Calu3 (cell line): ENCODE measurements around the gene CNKSR3. TPM values are rescaled to one million over a fixed set of nuclear protein-coding genes. Genes with fewer than 3 reads are reported as not detected.

Experiments used
- BruUV-seq: library from RNA; stranded (reverse); fragments of 400-500 nt; replicated peaks from 2 replicates; lab custom pipeline; 2021; lab: Mats Ljungman, UMichigan
- CTCF ChIA-PET: fragments of 300-600 bp; sonication (Branson Sonifier 250); formaldehyde crosslinking; loops from one replicate; lab custom pipeline; 2022; ENCODE audit warnings: antibody characterized with exemption; lab: Charles Lee
- DNase-seq: peaks from one replicate; pipeline ENCODE4 v3.0.0; 2022
- H3K27ac Mint-ChIP-seq: one replicate; pipeline ENCODE4 v1.8.0; 2022; ENCODE audit warnings: mixed read lengths; ENCODE audit not compliant: unreplicated experiment
- H3K27me3 Mint-ChIP-seq: one replicate; pipeline ENCODE4 v1.8.0; 2022; ENCODE audit warnings: mixed read lengths; ENCODE audit not compliant: unreplicated experiment
- H3K36me3 Mint-ChIP-seq: one replicate; pipeline ENCODE4 v1.8.0; 2022; ENCODE audit warnings: mild to moderate bottlenecking, moderate library complexity, mixed read lengths; ENCODE audit not compliant: insufficient read depth, unreplicated experiment
- H3K4me1 Mint-ChIP-seq: one replicate; pipeline ENCODE4 v1.8.0; 2022; ENCODE audit warnings: mild to moderate bottlenecking, low read depth, mixed read lengths; ENCODE audit not compliant: unreplicated experiment
- H3K4me3 Mint-ChIP-seq: one replicate; pipeline ENCODE4 v1.8.0; 2022; ENCODE audit warnings: mild to moderate bottlenecking, low read depth, moderate library complexity, mixed read lengths; ENCODE audit not compliant: unreplicated experiment
- H3K9me3 Mint-ChIP-seq: one replicate; pipeline ENCODE4 v1.8.0; 2022; ENCODE audit warnings: low read depth, mixed read lengths; ENCODE audit not compliant: unreplicated experiment
- intact Hi-C: fragments of 100-400 bp; cut with micrococcal nuclease; formaldehyde crosslinking; loops from one replicate; pipeline ENCODE4 v1.10.0; 2022; ENCODE audit not compliant: unreplicated experiment
- total RNA-seq: library from RNA; stranded (reverse); gene quantifications from 2 replicates; pipeline ENCODE4 v1.2.3, GENCODE V29; 2022
- TF ChIP-seq, protein P1 (sequence below): fragments of 200-600 bp; IDR thresholded peaks from one replicate; pipeline ENCODE4 v1.8.0; 2022; ENCODE audit warnings: antibody characterized with exemption; ENCODE audit not compliant: unreplicated experiment

CNKSR3 gene
- total RNA-seq, 1 experiment from 2014 or later = 4.0 TPM

DNA sequence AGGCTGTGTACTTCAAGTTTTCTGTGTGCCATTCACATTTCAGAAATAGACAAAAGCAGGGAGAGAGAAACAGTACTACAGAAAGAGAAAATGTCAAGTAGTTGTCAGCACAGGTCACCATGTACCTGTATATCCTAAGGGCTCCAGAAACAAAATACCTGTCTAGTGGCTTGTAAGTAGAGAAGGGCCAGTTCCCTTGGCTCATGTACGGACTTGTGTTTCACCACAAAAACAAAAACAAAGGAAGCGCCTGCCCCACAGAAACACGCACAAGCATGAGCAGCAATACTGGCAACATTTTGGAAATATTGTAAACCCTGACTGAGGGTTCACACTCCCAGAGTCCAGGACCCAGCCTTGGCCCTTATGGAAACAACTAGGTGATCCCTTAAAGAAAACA, 44.3 kb downstream of the CNKSR3 start:
- intact Hi-C loops = no loop called here
- Mint-ChIP-seq H3K9me3 (no peaks in the 10 kb centered on the region), H3K27ac (no peak overlapping the region), H3K27me3 (no peaks in the 10 kb centered on the region), H3K4me1 (no peaks in the 10 kb centered on the region), H3K36me3 (no peaks in the 10 kb centered on the region), H3K4me3 (no peak overlapping the region)
- CTCF ChIA-PET = interaction anchor here (0.6 kb wide), 1 partner anchor 124 kb away, joined by 6 read pairs; no protein-coding TSS in a partner anchor
- TF ChIP-seq, protein P1, sequence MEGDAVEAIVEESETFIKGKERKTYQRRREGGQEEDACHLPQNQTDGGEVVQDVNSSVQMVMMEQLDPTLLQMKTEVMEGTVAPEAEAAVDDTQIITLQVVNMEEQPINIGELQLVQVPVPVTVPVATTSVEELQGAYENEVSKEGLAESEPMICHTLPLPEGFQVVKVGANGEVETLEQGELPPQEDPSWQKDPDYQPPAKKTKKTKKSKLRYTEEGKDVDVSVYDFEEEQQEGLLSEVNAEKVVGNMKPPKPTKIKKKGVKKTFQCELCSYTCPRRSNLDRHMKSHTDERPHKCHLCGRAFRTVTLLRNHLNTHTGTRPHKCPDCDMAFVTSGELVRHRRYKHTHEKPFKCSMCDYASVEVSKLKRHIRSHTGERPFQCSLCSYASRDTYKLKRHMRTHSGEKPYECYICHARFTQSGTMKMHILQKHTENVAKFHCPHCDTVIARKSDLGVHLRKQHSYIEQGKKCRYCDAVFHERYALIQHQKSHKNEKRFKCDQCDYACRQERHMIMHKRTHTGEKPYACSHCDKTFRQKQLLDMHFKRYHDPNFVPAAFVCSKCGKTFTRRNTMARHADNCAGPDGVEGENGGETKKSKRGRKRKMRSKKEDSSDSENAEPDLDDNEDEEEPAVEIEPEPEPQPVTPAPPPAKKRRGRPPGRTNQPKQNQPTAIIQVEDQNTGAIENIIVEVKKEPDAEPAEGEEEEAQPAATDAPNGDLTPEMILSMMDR = no peak
- no peak for DNase-seq
- no TSS peak for BruUV-seq

DNA sequence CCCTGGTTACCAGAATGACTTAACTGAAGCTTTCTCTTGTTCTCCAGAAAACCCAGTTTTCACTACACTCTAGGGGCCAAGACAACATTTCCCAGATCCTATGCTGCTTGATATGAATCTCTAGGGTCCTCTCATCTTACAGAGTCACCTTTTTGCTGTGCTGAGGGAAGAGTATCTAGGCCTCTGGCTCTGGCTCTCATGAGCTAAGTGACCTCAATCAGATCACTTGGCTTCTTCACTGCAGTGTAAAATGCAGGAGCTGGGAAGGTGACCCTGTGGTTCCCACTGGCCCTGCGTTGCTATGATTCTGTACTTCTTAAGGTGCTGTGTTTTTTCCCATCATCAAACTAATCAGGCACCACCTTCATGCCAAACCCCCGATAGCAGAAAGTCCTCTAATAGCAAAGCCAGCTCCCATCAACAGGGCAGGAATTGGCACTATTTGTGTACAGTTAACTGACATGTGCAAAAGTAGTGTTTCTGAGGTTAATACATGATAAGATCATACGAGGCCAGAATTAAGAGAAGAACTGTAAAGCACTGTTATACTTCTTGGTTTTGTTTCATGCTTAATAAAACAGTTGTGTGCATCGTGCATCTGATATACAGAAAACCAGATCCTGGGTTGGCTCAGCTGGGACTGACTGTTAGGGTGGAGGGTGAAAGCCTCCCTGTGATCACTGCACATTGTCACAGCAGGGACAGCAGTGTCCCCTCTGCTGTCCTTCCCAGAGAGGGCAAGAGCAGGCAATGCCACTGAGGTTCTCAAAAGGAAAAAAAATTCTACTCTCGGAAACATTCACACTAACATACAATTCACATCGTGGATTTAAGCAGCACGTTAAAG, 46.7 kb downstream of the CNKSR3 start:
- no peak for DNase-seq
- no peaks in the 10 kb centered on the region for H3K9me3 Mint-ChIP-seq
- H3K36me3 Mint-ChIP-seq = no peaks in the 10 kb centered on the region
- TF ChIP-seq, protein P1 = no peak
- peaks cover 8% of the 10 kb centered on the region for H3K4me1 Mint-ChIP-seq
- intact Hi-C loops = no loop called here
- no peak overlapping the region for H3K27ac Mint-ChIP-seq
- no TSS peak for BruUV-seq
- CTCF ChIA-PET = interaction anchor here (0.6 kb wide), 2 partner anchors 11 to 176 kb away, joined by 3 to 7 read pairs; no protein-coding TSS in a partner anchor
- H3K4me3 Mint-ChIP-seq = no peak overlapping the region
- H3K27me3 Mint-ChIP-seq = peaks cover 12% of the 10 kb centered on the region

DNA sequence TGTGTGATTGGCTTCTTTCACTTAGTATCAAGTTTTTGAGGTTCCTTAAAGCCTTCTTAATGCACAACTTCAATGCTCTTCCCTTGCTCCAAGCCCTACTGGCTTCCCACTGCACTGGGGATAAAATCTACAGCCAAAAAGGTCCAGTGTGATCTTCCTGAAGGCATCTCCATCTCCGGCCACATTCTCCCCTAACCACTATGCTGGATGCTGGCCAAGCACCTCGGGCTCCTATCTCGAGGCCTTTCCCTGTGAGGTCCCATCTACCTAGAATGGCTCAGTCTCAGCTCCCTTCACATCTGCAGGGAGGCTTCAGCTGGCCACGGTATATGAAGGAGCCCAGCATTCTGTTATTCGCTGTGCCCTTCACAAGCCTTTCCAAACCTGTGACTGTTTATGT, 48.1 kb downstream of the CNKSR3 start:
- peaks cover 12% of the 10 kb centered on the region for H3K27me3 Mint-ChIP-seq
- no peak overlapping the region for H3K27ac Mint-ChIP-seq
- DNase-seq = no peak
- CTCF ChIA-PET = no interaction called here
- H3K36me3 Mint-ChIP-seq = no peaks in the 10 kb centered on the region
- peaks cover 12% of the 10 kb centered on the region for H3K4me1 Mint-ChIP-seq
- H3K9me3 Mint-ChIP-seq = no peaks in the 10 kb centered on the region
- TF ChIP-seq, protein P1 = no peak
- intact Hi-C loops = no loop called here
- no peak overlapping the region for H3K4me3 Mint-ChIP-seq
- no TSS peak for BruUV-seq

DNA sequence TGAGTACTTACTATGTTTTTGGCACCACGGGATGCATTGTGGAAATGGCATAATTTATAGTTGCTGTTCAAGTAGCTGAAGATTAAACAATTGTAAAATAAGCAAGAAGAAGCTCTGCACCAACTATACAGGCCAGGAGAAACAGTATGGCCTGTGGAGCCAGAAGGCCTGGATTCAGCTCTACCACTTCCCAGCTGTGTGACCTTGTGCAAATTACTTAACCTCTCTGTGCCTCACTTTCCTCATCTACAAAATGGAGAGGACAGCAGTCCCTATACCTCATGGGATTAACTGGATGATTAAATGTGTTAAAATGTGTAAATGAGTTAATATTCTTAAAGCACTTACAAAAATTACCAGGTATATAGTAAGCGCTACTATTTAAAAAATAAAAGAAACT, 49.1 kb downstream of the CNKSR3 start:
- H3K4me1 Mint-ChIP-seq = peaks cover 12% of the 10 kb centered on the region
- no peak for DNase-seq
- TF ChIP-seq, protein P1 = no peak
- no peaks in the 10 kb centered on the region for H3K9me3 Mint-ChIP-seq
- no peak overlapping the region for H3K27ac Mint-ChIP-seq
- no peak overlapping the region for H3K4me3 Mint-ChIP-seq
- no TSS peak for BruUV-seq
- CTCF ChIA-PET = no interaction called here
- H3K27me3 Mint-ChIP-seq = peaks cover 12% of the 10 kb centered on the region
- H3K36me3 Mint-ChIP-seq = no peaks in the 10 kb centered on the region
- intact Hi-C loops = no loop called here
